ENCODE measurements around the gene CLIC5.

Gene CLIC5

GRCh38 chr6:45900808-45901752 lies 114.6 kb downstream of the CLIC5 start:
- intact Hi-C loops (cut with DNase I), result no loop called here
- DNase-seq, result no peak

GRCh38 chr6:45899683-45899946 lies 116.0 kb downstream of the CLIC5 start:
- DNase-seq, result no peak
- intact Hi-C loops (cut with DNase I), result no loop called here

DNA sequence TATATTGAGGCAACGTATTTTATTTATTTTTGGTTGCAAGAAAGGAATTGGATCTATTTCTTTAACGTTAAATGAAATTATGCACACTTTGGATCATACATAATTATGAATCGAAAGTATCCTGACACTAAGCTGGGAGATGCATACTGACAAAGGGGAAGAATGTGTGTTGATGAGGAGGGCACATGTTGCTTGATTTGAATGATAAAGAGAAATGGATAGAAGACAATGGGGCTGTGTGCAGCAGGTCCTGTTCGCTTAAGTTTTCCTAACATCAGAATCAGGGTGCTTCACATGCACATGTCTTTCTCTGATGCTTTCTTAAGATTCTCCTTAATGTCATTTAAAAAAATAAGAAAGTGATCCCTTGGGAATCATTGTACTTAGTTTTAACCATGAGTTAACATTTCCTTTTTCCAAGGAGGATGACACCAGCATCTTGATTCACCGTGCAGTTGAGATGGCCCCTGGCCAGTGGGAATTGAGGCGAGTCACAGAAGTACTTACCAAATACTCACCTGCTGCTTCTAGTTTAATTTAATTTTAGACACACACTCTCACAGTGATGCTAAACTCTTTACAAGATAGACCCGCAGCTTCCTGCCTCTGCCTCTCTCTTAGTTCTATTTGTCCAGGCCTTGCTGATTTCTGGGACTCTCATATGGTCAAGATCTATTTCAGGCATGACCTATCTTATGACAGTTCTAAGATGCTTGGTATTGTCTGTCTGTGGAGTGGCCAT lies 116.5 kb downstream of the CLIC5 start:
- intact Hi-C loops (cut with DNase I), result no loop called here
- DNase-seq, result no peak

DNA sequence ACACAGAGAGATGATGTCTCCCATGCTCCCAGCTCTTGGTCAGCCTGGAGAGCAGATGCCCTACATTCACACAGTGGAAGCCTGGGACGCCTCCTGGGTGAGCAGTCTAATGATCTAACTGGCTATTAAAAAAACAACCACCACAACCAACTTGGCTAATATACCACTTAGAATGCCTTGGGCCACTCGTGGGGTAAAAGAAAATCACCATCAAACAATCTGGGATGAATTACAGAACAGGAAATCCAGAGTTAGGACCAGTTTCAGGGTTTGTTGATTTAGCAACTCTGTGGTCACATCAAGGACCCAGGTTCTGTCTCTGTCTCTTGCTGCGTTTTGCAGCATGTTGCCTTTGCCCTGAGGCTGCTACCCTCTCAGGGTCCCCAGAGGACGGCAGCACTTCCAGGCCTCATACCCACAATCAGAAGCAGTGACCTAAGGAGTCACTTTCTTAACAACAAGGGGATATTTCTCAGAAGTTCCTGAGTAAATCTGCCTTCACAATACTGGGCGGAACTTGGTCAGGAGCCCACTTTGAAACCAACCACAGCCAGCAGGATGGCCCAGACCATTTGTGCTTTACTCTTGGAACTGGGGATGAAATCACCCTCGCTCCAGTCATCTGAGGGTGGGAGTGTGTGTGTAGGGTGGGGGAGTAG lies 118.7 kb downstream of the CLIC5 start:
- intact Hi-C loops (cut with DNase I), result no loop called here
- DNase-seq, result no peak

GRCh38 chr6:45895569-45895968 lies 120.1 kb downstream of the CLIC5 start:
- intact Hi-C loops (cut with DNase I), result no loop called here
- no peak for DNase-seq

- no peak for DNase-seq
These were observed 122.9 kb downstream of the CLIC5 start for GRCh38 chr6:45892696-45893245.

DNA sequence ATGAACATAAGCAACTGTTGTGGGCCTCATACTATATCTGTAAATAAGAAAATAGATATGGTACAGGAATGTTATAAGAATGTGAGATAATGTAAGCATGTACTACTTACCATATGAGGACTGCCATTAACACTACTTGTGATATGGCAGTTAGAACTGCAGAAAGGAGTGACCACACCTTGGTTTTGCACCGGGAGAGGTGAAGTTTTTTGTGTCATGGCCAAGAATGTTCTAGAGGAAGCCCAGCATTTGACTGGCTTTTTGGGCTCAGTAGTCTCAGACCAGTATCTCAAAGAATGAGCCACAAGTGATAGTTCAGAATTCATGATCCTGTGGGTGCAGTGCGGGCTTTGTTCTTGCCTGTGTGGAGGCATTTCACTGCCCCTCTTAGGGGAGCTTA lies 123.5 kb downstream of the CLIC5 start:
- no peak for DNase-seq
- intact Hi-C loops (cut with DNase I), result no loop called here

More at GRCh38 chr6:45892696-45893245, 122.9 kb downstream of the CLIC5 start:
- intact Hi-C loops (cut with DNase I), result no loop called here

DNA sequence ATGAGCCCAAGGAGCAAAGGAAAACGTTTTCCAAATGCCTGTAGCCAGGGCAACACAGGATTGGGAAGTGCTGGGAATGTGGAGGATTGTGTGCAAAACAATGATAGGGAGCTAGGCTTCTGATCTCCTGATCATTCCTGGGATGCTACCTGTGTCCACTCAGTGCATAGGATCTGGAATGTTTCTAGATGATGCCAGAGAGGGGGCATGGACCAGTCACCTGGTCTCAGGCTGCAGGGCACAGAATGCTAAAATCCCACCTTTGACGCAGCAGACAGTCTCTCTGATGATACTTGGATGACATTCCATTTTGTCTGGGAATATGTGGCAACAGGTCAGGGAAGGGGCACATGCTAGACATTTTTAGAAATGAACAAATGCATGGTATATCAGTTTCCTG lies 128.9 kb downstream of the CLIC5 start:
- DNase-seq, result no peak
- intact Hi-C loops (cut with DNase I), result no loop called here

DNA sequence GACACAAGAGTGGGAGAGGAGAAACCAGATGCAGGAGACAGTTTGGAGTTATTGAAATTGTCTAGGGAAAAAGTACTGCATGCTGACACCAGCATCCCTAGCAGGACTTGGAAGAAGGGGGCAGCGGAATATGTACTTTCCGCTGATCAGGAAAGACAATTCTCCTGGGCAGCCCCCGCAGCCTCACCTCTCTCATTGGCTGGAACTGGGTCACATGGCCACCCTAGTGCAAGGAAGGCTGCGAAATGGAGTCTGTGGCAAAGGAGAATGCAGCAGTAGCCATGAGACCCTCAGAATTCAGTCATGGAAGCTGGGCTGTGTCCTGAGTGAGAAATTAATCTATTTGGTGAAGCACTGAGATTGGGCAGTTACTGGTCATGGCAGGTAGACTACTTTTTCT lies 131.3 kb downstream of the CLIC5 start:
- intact Hi-C loops (cut with DNase I), result no loop called here
- no peak for DNase-seq

- DNase-seq, result no peak
- intact Hi-C loops (cut with DNase I), result no loop called here
These were observed 133.0 kb downstream of the CLIC5 start for GRCh38 chr6:45882671-45883070.

DNA sequence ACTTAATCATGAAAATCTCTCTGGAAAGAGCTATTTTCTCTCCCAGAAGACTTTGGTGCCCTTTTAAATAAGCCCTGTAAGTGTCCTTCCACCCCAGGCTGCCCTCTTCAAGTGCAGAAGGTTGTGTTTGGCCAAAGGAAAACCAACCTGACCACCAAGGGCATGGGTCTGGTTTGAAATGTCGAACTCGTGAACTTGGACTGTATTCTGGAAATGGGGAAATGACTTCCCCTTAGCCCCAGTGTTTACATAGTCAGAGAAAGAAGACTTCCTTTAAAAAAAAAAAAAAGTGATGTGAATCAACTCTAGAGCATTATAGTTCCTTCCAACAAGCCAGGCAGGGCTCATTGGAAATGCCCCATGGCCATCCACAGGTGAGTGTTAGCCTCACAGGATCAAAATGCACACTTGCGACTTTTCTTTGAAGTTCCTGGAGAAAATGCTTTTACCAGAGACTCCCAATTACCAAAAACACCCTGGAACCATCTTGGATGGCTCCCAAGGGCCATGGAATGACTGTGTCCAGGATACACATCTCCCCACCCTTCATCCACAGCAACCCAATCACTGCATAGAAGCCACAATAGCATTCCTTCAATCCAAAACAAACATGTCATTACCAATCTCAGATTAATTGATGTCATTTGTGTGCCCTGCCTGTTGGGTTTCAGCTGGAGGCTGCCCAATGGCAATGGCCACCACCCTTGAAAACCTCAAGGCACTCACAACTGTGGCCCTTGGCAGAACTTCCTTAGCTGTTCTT lies 133.8 kb downstream of the CLIC5 start:
- intact Hi-C loops (cut with DNase I), result no loop called here
- DNase-seq, result no peak

GRCh38 chr6:45880676-45881075 lies 135.0 kb downstream of the CLIC5 start:
- no peak for DNase-seq

DNA sequence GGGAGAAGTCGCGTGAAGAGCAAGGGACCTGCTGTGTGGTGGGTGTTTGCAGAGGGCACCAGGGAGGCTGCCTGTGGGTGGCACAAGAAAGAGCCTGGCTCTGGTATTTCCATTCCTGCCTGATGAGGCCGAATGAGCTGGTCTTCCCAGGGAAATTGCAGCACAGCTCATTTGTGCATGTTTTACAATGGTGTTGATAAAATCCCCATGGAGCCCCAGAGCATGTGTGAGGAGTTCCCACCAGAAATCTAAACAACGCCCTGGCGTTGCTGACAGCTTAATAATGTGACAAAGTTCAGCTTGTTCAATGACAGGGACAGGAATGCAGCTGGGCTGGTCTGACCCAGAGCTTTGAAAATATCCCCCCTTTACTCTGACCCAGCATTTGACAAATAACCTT lies 135.5 kb downstream of the CLIC5 start:
- intact Hi-C loops (cut with DNase I), result no loop called here
- no peak for DNase-seq

More at GRCh38 chr6:45880676-45881075, 135.0 kb downstream of the CLIC5 start:
- intact Hi-C loops (cut with DNase I), result no loop called here

- no peak for DNase-seq
- intact Hi-C loops (cut with DNase I), result no loop called here
These were observed 137.6 kb downstream of the CLIC5 start for GRCh38 chr6:45877970-45878590.

DNA sequence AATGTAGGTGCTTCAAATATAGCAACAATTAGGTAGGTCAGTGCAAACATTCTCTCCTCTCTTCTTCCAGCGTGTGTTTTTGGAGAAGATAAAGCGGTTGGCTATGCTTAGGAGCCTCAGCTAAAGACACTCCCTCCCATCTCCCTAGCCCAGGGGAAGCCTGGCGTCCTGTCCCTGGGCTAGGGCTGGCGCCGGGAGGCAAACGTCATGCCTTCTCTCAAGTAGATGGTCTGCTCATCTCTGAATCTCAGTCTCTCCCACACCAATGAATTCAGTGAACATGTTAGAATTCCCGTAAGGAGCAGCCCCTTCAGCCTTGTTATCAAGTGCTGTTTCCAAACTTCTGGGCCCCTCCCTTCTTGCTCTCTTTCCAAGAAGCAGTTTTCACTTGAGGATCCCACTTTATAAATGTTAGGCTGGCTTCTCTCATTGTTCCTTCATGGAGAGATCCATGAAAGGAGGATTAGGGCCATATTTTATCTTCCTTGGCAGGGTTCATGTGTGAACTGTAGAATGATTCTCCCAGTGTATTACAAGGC lies 142.8 kb downstream of the CLIC5 start:
- DNase-seq, result no peak
- intact Hi-C loops (cut with DNase I), result no loop called here

GRCh38 chr6:45870531-45870930 lies 145.1 kb downstream of the CLIC5 start:
- DNase-seq, result no peak

DNA sequence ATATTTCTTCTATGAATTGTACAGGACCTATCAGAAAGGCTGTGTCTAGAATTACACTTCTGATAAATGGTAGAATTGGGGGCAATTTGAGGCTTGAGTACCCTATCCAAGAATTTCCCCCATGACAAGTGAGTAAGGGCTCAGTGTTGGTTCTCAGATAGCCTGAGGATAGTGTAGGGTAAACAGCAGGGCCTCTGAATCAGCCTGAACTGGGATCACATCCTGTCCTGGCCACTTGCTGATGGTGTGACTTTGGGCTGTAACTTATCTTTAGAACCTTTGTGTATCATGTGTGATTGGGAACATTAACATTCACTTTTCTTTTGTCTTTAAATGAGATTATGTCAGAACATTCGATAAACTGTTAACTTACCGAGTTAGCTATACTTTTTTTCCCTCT lies 151.0 kb downstream of the CLIC5 start:
- intact Hi-C loops (cut with DNase I), result no loop called here
- no peak for DNase-seq

More at GRCh38 chr6:45870531-45870930, 145.1 kb downstream of the CLIC5 start:
- intact Hi-C loops (cut with DNase I), result no loop called here

- no peak for DNase-seq
- intact Hi-C loops (cut with DNase I), result no loop called here
These were observed 157.0 kb downstream of the CLIC5 start for GRCh38 chr6:45858691-45859090.

GRCh38 chr6:45857827-45858226 lies 157.8 kb downstream of the CLIC5 start:
- intact Hi-C loops (cut with DNase I), result no loop called here
- no peak for DNase-seq

Measured in posterior cingulate gyrus (tissue), 11 donors.